OCI-LY7 (cell line): ENCODE data around the gene BICD2.

Source experiments
- EZH2phosphoT487 ChIP-seq: fragments of 200-600 bp; sonication (generic); IDR thresholded peaks from 2 replicates; pipeline ENCODE4 v1.6.1; 2018; ENCODE audit warnings: low read depth, borderline replicate concordance, mild to moderate bottlenecking, mixed run types, antibody characterized with exemption, low read length, moderate library complexity, mixed read lengths
- TF ChIP-seq, protein P1 (sequence below): fragments of 200-600 bp; sonication (generic); conservative IDR thresholded peaks from 2 replicates; pipeline ENCODE4 v1.5.1; 2014; ENCODE audit warnings: mild to moderate bottlenecking, antibody characterized with exemption, low read length, moderate library complexity, mixed read lengths

DNA sequence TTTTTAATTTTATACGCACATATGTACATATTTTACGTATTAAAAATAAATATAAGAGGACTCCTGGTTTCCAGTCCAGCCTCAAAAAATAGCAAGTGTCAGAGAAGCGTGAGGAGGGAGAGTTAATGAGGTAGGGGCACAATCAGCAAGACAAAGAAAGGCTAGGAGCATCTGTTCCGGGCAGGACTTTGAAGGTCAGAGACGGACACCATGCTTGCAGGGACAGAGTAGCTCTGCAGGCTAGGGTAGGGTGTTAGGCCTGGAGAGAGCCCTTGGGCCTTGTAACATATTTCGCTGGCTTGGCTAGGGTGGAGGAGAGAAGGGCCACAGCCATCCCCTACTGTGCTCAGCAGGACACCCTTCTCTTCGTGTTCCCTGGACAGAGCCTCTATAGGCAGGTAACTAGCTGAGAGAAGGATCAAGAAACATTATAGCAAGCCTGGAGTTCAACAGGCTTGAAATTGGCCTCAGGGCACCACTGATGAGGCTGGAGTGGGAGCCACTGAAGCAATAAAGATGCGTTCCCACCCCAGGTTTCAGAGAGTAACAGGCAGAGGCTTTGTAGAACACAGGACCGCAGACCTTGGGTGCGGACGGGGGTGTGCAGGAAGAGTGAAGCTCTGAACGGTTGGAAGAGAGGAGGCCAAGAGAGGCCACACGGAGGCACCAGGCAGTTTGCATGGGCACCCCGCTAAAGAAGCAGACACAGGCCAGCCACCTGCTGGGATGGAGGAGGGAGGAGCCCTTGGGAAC, 85.0 kb downstream of the BICD2 start:
- TF ChIP-seq, protein P1, sequence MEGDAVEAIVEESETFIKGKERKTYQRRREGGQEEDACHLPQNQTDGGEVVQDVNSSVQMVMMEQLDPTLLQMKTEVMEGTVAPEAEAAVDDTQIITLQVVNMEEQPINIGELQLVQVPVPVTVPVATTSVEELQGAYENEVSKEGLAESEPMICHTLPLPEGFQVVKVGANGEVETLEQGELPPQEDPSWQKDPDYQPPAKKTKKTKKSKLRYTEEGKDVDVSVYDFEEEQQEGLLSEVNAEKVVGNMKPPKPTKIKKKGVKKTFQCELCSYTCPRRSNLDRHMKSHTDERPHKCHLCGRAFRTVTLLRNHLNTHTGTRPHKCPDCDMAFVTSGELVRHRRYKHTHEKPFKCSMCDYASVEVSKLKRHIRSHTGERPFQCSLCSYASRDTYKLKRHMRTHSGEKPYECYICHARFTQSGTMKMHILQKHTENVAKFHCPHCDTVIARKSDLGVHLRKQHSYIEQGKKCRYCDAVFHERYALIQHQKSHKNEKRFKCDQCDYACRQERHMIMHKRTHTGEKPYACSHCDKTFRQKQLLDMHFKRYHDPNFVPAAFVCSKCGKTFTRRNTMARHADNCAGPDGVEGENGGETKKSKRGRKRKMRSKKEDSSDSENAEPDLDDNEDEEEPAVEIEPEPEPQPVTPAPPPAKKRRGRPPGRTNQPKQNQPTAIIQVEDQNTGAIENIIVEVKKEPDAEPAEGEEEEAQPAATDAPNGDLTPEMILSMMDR: no peak
- TF ChIP-seq EZH2phosphoT487: no peak
